ENCODE results near the gene TEP1.
A peak's percentile ranks its signal among the peaks of the same experiment; 100 is the strongest.
"Not testable (repeated sequence)": the region's sequence is repeated elsewhere in the genome, so short reads cannot be mapped to it uniquely, and the experiment has no call there.

Gene TEP1

GRCh38 chr14:20343092-20343861, 70.0 kb downstream of the TEP1 start, which contains the start of gene PARP2:
PARP2 (plus strand) TSS chr14:20343635; CDS start chr14:20343642, 7 bp downstream.
- no peak for TF ChIP-seq CTCF (IDR thresholded peaks at IDR 0.05; ENCODE audit: insufficient read depth, low read depth, low read length, missing control alignments)
- H3K4me3 ChIP-seq (ENCODE audit: low read length): peak within 1 kb of the TSS; percentile 90
- DNase-seq (ENCODE audit: low read depth): peak; percentile 99

- H3K4me3 ChIP-seq (ENCODE audit: low read length): peak overlapping the region; percentile 90
- DNase-seq (ENCODE audit: low read depth): no peak
- no peak for TF ChIP-seq CTCF (IDR thresholded peaks at IDR 0.05; ENCODE audit: insufficient read depth, low read depth, low read length, missing control alignments)
Measured at GRCh38 chr14:20341646-20342045, 71.7 kb downstream of the TEP1 start.

- DNase-seq (ENCODE audit: low read depth); H3K4me3 ChIP-seq (ENCODE audit: low read length): not testable (repeated sequence)
Measured at GRCh38 chr14:20341032-20341431, 72.3 kb downstream of the TEP1 start.

- H3K4me3 ChIP-seq (ENCODE audit: low read length): no peak overlapping the region
- no peak for DNase-seq (ENCODE audit: low read depth)
- TF ChIP-seq CTCF (IDR thresholded peaks at IDR 0.05; ENCODE audit: insufficient read depth, low read depth, low read length, missing control alignments): no peak
Measured at GRCh38 chr14:20334017-20334416, 79.3 kb downstream of the TEP1 start.

GRCh38 chr14:20333494-20333841, 79.8 kb downstream of the TEP1 start:
- no peak for TF ChIP-seq CTCF (IDR thresholded peaks at IDR 0.05; ENCODE audit: insufficient read depth, low read depth, low read length, missing control alignments)
- no peak overlapping the region for H3K4me3 ChIP-seq (ENCODE audit: low read length)
- DNase-seq (ENCODE audit: low read depth): no peak

- TF ChIP-seq CTCF (IDR thresholded peaks at IDR 0.05; ENCODE audit: insufficient read depth, low read depth, low read length, missing control alignments): no peak
- peak; percentile 94 for DNase-seq (ENCODE audit: low read depth)
- H3K4me3 ChIP-seq (ENCODE audit: low read length): peak within 1 kb of the TSS; percentile 83
Measured at GRCh38 chr14:20332788-20333493, 80.4 kb downstream of the TEP1 start, which contains the start of gene CCNB1IP1. CCNB1IP1 (minus strand) TSS chr14:20333279; CDS start chr14:20316523, 16,756 bp downstream.

GRCh38 chr14:20332431-20332787, 80.9 kb downstream of the TEP1 start:
- H3K4me3 ChIP-seq (ENCODE audit: low read length): peak overlapping the region; percentile 83
- TF ChIP-seq CTCF (IDR thresholded peaks at IDR 0.05; ENCODE audit: insufficient read depth, low read depth, low read length, missing control alignments): no peak
- DNase-seq (ENCODE audit: low read depth): peak; percentile 14
